Medulla oblongata (tissue), 1 donor: Measurements from ENCODE around the gene PPP1CA.
A peak's percentile ranks its signal among the peaks of the same experiment; 100 is the strongest.
"Not testable (repeated sequence)": the region's sequence is repeated elsewhere in the genome, so short reads cannot be mapped to it uniquely, and the experiment has no call there.

Experiments used
- DNase-seq: peaks from one replicate; pipeline ENCODE4 v3.0.0-alpha.2; 2015; ENCODE audit errors: extremely low spot score

PPP1CA gene

DNA sequence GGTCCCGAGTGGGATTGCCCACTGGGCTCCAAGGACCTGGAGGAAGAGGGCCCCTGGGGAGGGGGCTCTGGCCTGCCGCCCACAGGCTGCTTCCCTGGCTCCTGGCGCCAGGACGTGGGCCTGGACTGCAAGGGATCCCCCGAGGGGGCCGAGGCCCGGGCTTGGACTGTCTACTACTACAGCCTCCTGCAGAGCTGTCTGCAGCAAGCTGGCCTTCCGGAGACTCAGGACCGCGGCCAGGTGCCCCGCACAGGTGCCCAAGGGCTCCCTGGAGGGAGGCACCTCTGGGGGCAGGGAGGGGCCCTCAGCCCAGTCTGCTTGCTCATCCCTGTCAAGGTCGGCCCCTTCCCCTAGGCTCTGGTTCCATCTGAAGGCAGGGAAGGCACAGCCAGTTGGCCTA lies 15.8 kb upstream of the PPP1CA start:
- no peak for DNase-seq

DNA sequence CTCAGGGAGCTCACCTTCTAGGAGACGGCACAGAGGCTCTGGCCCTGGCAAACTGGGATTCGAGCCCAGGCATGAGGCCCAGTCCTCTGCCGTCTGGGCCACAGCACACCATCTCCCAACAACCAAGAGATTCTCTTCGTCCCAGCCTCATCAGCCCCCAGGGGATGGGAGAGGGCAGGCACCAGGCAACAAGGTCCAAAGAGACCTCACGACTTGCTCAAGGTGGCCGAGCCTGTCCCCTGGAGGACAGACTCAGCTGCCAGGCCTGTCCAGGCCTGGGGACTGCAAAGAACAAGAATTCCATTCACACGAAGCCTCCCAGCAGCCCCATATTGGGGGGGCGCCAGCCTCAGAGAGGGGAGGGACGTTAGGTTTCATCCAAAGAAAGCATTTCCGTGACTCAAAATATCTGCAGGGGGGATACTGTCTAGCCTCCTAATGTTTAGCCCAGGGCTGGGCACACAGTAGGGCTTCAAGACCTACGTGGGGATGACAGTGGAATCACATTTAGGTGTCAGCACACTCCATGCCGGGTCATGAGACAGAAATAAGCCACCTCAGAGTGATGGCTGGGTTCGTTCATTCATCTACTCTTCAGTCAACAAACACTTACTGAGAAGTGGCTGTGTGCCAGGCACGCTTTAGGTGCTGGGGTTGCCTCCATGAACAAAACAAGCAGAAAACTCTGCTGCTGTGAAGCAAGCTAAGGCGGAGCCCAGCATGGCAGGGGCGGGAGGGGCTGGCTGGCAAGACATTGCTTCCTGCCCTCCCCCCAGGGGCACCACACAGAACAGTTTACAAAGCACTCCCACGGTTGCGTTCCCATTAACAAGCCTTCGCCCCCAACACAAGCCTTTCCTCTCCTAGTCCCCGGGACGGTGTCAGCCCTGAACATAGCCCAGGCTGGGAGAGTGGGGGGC lies 15.0 kb upstream of the PPP1CA start:
- DNase-seq, result peak; percentile 44

DNA sequence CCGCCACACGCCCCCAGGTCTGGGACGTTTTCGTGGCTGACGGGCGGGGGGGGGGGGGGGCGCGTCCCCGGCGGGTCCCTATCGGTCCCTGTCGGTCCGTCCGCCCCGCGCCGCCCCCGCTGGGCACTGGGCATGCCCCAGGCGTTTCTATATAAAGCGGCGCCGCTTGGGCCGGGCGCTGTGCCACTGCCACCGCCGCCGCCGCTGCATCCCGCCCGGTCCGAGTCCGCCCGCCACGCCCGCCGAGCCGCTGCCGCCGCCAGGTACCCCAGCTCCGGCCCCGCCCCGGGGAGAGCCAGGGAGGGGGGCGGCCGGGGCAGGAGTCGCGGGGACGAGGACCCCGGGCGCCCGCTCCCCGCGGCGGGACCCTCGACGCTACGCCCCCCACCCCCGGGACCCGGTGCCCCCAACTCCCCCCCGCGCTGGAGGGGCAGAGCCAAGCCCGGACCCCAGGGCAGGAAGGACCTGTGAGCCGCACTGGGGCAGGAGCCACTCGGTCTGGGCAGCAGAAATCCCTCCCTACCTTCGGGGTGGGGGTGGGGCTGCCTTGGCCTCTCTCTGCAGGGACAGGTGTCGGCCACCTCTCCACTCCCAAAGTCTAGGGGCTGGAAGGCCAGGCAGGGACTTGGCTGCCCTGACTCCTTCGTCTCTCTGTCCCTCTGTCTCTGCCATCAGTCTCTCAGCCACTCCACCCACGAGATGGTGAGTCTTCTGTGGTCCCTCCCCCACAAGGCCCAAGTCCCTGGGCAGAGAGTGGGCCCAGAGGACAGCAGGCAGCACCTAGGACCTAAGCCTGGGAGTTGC lies 14.0 kb upstream of the PPP1CA start, which contains the start of gene CARNS1:
Gene CARNS1, plus strand, starts transcription at position 178 of the 804 bp plus-strand sequence. Its CDS starts 522 bp downstream, at position 700.
- DNase-seq, result peak; percentile 55

DNA sequence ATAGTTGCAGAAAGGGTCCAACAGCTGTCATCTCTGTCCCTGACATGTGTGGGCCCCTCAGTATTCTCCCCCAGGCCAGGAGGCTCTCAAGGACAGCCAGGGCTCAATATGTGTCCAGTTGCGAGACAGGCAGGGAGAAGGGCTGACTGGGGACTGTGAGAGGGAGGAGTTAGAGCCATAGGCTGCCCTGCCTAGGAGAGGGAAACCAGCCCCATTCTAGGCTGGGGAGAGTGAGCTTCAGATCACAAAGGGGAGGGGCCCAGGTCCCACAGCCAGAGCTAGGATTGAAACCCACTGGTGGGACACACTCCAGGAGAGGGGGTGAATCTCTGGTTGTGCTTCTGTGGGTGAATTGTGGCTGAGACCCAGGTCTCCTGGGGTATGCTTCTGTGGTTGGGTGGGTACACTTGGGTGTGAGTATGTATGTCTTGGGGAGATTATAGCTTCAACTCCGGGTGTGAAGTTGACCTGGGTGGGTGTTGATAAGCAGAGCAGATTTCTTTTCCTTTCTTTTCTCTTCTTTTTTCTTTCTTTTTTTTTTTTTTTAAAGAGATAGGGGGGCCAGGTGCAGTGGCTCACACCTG lies 11.7 kb upstream of the PPP1CA start:
- DNase-seq, result no peak

DNA sequence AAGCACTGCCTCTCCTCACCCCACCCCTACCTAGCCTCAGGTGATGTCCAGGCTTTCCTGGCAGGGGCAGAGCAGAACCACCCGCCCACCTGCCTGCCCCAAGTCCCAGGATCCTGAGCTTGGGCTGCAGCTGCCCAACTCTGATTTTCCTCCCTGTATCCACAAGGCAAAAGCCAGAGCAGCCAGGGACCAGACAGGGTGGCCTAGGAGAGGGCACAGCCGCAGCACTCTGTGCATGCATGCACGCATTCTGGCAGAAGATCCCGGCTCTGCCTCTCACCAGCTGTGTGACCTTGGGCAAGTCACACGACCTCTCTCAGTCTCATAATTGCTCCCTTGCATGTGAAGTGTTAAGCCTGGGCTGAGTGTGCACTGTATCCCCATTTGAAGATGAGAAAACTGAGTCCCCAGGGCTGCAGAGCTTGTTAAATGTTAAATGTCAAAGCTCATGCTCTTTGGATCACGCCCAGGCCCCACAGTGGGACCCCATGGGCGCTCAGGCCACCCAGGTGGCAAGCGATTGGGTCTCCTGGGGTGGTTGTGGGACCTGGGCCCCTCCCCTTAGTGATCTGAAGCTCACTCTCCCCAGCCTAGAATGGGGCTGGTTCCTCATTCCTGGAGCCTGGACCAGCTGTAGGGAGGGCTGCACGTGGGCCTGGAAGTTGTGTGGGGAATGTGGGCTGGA lies 11.0 kb upstream of the PPP1CA start:
- DNase-seq, result no peak

DNA sequence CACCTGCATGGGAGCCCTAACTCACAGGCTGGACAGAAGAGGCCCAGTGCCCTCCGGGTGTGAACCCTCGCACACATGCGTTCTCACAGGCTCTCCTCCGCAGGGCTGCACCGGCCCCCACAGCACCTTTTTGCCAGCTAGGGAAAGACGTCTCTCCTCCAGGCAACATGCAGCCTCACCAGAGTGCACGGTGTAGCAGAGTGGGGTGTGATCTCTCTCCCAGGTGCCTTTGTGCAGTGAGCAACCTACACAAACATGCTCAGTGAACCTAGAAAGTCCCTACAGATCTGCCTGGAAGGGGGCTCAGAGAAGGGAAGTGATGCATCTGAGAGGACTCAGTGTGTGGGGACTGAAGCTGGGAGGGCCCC lies 10.1 kb upstream of the PPP1CA start:
- DNase-seq, result no peak

DNA sequence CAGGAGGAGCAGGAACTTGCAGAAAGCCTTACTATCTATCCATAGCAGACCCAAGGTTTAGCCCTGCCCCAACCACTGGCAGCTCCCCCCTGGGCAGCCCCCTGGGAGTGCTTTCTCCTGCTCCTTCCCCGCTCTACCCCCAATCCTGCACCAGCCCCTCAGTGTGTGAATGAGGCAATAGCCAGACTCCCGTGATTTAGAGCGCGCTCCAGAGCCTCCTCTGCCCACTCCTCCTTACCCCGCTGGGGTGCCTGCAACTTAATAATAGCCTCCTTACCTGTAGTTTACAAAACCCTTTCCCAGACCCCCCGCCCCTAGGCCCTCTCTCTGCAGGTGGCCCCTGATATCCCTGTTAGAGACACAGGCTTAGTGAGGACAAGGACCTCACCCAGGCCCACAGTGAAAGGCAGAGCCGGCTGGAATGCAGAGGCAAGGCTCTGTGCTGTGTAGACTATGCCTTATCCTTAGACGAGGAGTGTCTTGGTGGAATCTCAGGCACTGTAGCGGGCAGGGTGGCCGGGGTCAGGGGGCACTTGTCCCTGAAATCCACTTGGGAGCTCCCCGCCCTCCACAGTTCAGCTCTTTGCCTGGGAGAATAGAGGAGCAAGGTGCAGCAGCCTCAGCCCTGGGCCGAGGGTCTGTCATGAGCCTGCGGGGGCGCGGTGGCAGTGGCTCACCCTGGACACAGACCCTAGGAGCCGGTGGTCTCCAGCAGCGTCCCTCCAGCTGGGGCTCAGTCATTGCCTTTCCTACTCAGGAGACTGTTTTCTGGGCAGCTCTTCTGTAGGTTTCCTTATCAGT lies 9.5 kb upstream of the PPP1CA start:
- DNase-seq, result no peak

DNA sequence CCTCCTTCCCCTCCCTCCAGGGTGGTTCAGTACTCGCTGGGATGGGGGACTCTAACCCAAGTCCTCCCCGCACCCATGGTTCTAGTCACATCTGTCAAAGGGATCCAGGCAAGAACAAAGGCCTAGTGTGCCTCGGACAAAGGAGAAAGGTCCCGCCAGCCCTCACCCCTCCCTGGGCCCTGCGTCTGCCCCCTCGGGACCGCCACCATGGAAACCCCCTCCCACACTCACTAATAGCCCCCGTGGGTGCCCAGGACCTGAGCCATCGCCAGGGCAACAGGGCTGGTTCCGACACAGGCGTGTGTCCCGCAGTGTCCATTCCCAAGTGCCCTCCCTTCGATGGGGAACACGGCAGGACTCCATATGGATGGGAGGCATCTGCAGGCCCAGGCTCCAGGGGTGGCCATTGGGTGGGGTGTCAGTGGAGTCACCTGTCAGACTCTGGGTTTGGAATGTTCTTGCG lies 8.7 kb upstream of the PPP1CA start:
- DNase-seq, result peak; percentile 96

DNA sequence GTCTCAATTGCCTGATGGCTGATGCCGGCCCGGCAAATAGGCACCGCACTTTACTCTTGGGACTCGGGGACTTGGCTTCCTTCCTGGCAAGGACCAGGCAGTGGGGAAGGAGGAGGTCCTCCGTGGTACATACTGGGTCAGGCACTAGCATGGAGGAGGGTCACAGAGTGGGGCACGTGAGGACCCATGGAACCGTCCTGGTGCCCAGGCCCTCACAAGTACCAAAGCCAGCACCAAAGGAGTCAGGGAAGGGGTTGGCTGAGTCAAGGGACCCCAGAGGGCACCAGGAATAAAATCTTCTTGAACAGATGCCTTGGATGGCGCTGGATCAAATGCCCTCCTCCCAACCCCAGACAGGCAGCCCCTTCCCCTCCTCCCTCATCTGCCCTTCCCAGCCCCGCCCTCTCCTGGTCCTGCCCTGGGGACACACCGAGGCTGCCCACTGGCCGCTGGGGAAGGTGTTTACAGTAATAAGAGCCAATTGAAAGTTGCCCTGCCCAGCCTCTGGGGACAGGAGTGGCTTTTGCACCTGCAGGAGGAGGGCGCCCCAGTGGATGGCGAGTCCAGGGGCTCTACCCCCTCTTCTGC lies 8.2 kb upstream of the PPP1CA start:
- no peak for DNase-seq

DNA sequence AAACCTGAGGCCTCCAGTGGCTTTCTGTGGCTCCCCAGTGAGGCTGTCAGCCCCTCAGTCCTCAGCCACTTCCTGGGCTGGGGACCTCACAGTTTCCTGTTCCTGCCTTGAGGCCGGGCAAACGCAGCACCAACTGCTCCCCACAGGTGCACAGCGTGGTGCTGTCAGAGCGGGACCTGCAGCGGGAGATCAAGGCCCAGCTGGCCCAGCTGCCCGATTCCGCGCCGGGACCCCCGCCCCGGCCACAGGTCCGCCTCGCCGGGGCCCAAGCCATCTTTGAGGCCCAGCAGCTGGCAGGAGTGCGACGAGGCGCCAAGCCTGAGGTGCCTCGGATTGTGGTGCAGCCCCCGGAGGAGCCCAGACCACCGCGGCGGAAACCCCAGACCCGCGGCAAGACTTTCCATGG lies 7.6 kb upstream of the PPP1CA start:
- DNase-seq, result no peak

DNA sequence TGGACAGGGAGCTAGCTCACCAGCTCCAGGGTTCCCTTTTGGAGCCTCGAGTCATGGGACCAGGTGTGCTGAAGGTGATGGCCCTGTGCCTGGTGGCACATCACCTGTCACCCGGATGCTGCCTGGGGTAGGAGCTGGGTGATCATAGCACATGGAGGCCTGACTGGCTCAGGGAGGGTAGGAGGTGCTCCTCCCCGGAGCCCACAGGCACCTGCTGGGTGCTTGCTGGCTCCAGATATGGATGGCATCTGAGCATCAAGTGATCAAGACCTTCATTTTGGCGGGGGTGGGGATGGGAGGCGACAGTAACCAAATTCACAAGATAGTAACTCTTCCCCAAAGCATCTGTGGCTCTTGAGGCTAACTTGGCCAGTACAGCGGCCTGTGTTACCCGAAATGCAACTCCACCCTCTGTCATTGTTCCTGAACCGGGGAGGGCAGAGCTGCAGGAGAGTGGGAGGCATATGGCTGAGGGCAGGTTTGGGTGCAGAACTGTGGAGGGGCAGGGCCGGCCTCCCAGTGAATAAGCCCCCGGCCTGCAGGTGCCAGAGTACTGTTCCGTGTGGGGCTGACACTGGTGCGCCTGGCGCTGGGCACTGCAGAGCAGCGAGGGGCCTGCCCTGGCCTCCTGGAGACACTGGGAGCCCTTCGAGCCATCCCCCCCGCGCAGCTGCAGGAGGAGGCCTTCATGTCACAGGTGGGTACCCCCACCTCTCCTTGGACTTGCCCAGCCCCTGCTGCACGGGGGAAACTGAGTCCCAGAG lies 7.0 kb upstream of the PPP1CA start:
- DNase-seq, result no peak

DNA sequence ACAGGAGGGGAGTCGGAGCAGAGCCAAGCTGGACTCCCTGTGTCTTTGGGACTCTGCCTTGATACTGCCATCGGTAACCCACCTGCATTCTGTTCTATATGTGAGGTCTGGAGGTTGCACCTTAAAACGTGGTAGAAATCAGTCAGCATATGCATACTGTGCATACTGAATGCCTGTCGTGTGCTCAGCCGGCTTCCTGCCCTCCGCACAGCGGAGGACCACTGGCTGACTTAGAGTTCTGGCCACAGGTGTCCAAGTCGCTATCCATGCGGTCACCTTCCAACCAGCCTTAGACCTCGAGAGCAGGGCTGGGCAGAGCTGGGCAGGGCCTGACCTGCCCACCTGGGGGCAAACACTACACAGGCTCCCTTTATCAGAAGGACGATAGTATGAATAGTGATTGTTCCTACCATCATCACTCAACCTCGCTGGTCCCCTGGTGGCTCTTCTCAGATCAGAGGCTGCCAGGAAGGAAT lies 6.1 kb upstream of the PPP1CA start:
- no peak for DNase-seq

DNA sequence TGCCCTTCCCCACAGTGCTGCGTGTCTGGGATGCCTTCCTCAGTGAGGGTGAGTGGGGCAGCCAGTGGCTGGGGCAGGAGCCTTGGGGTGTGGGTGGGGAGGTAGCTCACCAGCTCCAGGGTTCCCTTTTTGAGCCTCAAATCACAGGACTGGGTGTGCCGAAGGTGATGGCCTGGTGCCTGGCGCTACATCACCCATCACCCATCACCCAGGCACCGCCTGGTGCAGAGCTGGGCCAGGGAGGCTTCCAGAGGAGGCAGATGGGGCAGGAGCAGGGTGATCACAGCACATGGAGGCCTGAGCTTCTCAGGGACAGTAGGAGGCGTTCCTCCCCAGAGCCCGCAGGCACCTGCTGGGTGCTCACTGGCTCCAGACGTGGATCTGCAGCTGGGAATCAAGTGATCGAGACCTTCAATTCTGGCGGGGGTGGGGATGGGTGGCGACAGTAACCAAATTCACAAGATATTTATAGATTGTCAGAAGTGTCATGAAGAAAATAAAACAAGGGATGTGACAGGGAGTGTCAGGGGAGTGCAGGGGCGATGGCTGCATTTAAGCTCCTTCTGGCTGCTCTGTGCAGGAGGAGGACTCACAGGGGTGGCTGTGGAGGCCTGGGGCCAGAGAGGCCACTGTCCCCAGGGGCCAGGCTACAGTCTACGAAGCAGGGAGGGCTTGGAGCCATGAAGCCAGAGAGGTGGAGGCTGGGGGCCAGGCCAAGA lies 5.5 kb upstream of the PPP1CA start:
- DNase-seq, result peak; percentile 71

DNA sequence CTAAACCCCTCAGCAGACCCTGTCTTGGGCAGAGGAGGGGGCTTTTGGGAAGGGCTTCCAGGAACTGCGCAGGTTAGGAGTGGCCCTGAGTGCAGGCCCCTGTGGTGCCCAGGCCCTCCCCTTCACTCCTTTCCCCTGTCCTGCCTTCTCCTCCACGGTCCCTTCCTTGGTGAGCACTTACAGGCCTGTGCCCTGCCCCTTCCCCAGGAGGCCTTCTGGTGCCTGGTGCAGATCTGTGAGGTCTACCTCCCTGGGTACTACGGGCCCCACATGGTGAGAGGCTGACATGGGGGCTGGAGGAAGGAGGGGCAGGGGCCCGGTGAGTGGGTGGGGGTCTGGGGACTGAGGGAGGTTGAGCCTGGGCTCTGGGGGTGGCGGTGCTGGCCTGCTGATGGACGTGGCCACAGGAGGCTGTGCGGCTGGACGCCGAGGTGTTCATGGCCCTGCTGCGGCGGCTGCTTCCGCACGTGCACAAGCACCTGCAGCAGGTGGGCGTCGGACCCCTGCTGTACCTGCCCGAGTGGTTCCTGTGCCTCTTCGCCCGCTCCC lies 4.8 kb upstream of the PPP1CA start:
- DNase-seq, result no peak

DNA sequence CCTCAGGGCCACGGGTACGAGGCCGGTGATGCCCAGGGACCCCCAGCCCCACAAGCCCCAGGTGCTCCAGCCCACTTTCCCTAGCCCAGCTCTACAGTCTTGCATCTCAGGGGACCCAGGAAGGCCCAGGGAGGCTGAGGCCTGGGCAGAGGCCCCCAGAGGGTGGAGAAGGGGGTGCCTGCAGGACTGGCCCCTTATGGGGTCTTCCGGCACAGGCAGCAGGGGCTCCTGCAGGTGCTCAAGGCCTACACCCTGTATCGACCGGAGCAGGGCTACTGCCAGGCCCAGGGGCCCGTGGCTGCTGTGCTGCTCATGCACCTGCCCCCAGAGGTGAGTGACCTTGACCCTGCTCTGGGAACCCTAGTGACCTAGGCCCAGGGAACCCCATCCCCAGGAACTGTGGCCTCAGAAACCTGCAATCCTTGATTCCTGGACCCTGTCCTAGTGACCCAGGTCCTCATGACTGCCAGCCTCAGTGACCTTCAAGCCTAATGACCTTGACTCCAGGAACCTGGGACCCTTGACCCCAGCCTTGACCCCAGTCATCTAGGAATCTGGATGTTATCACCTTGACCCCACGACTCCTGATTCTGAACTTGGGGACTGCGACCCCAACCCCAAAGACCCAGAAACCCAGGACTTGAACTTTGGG lies 4.2 kb upstream of the PPP1CA start:
- no peak for DNase-seq

DNA sequence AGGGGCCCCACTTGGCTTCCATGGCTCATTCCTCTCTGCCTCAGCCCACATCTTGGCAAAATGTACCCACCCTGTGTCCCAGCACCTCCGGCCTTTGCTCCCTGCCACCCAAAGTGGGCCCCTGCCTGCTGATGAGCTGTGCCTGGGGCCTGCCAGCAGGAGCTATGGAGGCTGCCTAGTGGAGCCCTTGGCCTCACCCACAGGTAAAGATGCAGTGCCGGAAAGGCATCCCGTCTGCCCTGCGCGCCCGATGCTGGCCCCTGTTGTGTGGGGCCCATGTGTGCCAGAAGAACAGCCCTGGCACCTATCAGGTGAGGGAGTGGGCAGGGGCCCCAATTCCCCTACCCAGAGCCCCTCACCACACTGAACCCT lies 3.5 kb upstream of the PPP1CA start:
- no peak for DNase-seq

DNA sequence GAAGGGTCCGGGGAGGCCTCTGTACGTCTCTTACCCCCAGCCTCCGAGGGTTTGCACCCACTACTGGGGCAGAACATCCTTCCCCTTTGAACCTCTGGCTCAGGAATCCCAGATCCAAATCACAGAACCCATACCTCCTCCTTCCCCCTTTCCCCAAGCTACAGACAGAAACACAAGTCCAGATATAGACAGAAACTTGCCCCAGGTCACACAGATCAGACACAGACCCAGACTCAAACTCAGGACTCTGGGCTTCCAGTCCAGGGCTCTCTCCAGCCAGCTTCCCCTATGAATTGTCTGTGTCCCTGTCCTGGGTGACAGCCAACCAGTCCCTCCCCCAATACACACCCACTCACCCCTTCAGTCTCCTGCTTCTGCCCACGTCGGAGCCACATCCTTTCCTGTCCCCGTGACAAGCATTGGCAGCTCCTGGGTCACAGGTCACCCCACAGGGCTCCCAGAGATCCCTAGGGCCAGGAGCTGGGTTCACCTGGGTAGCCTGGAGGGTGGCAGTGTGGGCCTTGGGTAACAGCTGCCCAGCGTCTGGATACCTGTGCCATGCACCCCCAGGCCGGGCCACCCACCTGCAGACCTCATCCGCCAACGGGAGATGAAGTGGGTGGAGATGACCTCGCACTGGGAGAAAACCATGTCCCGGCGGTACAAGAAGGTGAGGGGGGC lies 3.0 kb upstream of the PPP1CA start:
- no peak for DNase-seq

DNA sequence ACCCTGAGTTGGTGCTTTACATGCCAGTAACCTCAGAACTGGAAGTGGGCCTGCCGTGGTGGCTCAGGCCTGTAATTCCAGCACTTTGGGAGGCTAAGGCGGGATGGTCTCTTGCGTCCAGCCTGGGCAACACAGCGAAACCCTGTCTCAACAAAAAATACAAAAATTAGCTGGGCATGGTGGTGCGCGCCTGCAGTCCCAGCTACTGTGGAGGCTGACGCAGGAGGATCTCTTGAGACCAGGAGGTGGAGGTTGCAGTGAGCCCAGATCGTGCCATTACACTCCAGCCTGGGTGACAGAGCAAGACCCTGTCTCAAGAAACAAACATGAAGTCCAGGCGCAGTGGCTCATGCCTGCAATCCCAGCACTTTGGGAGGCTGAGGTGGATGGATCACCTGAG lies 1.4 kb upstream of the PPP1CA start:
- DNase-seq, result not testable (repeated sequence)
